ENCODE measurements around the gene CSTF1.

CSTF1 gene

DNA sequence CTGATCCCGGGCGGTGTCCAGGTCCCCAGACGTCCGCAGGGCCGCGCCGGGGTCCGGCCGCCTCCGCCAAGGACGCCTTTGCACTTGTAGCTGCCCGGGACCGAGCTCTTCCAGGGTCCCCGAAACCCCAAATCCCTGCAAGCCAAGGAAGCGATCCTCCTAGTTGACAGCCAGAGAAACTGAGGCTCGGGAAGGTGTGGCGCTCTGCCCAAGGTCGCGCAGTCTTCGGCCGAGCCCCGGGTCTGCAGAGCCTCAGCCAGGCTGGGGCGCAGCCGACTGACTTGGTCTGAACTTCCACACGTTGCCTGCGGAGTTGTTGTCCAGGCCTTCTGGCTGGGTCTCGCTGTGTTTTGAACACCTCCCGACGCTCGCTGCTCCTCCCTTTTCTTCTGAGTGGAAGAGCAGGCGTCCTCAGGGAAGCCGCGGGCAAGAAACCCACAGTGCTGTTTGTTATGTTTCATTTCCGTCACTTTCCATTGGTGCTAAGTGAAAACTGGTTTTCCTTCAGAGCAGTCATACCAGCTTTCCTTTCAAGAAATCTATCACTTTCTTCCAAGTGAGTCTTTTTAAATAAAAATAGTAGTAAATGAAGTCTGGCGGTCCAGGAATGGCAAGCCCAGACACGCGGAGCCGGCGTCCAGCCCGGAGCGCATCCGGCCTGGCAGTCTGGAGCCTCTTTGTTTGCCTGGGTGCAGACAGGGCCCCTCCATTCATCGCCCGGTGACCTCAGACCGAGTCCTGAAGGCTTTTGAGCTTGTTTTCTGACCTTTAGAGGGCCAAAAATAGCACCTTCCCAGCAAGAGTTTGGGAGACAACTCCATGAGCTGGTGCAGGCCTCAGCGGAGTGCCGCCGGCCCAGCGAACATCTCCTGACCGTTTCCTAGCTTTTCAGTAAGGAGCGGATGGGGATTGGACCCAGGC lies 33.0 kb upstream of the CSTF1 start:
- H3K9me3 ChIP-seq = no peaks in the 10 kb centered on the region
- in situ Hi-C loops (cut with MboI; ENCODE audit: low sequenced_read_pairs) = no loop called here
- H3K36me3 ChIP-seq (replicated peaks) = no peaks in the 10 kb centered on the region
- peak; percentile 61 to 69 for DNase-seq (ENCODE audit: low spot score in 2 of 2)
- no peaks in the 10 kb centered on the region for H3K27me3 ChIP-seq (ENCODE audit: low read depth)
- peaks cover 3% of the 10 kb centered on the region; the same call in 1 of the 2 replicates for H3K4me1 ChIP-seq
- H3K4me3 ChIP-seq = peak overlapping the region; percentile 56

- Histone ChIP-seq H3K4me1 (peaks cover 3% of the 10 kb centered on the region; the same call in 1 of the 2 replicates), H3K36me3 (replicated peaks) (no peaks in the 10 kb centered on the region), H3K9me3 (no peaks in the 10 kb centered on the region), H3K27me3 (ENCODE audit: low read depth) (no peaks in the 10 kb centered on the region), H3K4me3 (peak overlapping the region; percentile 56)
- no peak for DNase-seq (ENCODE audit: low spot score in 2 of 2)
- in situ Hi-C loops (cut with MboI; ENCODE audit: low sequenced_read_pairs) = no loop called here
Observed at GRCh38 chr20:56360133-56360907, 32.1 kb upstream of the CSTF1 start.

- Histone ChIP-seq H3K36me3 (replicated peaks) (no peaks in the 10 kb centered on the region), H3K9me3 (no peaks in the 10 kb centered on the region), H3K27me3 (ENCODE audit: low read depth) (no peaks in the 10 kb centered on the region), H3K4me3 (no peak overlapping the region), H3K4me1 (peaks cover 3% of the 10 kb centered on the region; the same call in 1 of the 2 replicates)
- in situ Hi-C loops (cut with MboI; ENCODE audit: low sequenced_read_pairs) = no loop called here
- no peak for DNase-seq (ENCODE audit: low spot score in 2 of 2)
Observed at GRCh38 chr20:56360908-56361205, 31.6 kb upstream of the CSTF1 start.

DNA sequence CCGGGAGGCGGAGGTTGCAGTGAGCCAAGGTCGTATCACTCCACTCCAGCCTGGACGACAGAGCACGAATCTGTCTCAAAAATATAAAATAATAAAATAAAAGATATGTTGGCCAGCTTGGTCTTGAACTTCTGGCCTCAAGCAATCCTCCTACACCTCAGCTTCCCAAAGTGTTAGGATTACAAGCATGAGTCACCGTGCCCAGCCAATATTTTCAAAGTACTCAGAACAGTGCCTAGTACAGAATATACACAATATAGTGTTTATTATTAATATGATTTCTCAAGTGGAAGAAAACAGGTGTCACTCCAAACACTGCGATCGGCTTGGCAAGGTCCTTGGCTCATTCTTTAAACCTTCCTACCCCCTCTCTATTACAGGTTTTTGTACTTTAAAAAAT lies 30.5 kb upstream of the CSTF1 start:
- H3K4me3 ChIP-seq = no peak overlapping the region
- in situ Hi-C loops (cut with MboI; ENCODE audit: low sequenced_read_pairs) = no loop called here
- no peak for DNase-seq (ENCODE audit: low spot score in 2 of 2)
- H3K4me1 ChIP-seq = peaks cover 3% of the 10 kb centered on the region; the same call in 1 of the 2 replicates
- H3K9me3 ChIP-seq = no peaks in the 10 kb centered on the region
- no peaks in the 10 kb centered on the region for H3K27me3 ChIP-seq (ENCODE audit: low read depth)
- no peaks in the 10 kb centered on the region; the same call in 1 of the 2 replicates for H3K36me3 ChIP-seq (replicated peaks)

GRCh38 chr20:56362833-56363413 lies 29.5 kb upstream of the CSTF1 start:
- in situ Hi-C loops (cut with MboI; ENCODE audit: low sequenced_read_pairs) = no loop called here
- H3K36me3 ChIP-seq (replicated peaks) = peaks cover 3% of the 10 kb centered on the region; the same call in 1 of the 2 replicates

GRCh38 chr20:56363491-56363890 lies 29.0 kb upstream of the CSTF1 start:
- H3K4me1 ChIP-seq = no peaks in the 10 kb centered on the region
- H3K9me3 ChIP-seq = no peaks in the 10 kb centered on the region
- H3K36me3 ChIP-seq (replicated peaks) = peaks cover 3% of the 10 kb centered on the region
- no peaks in the 10 kb centered on the region for H3K27me3 ChIP-seq (ENCODE audit: low read depth)
- DNase-seq (ENCODE audit: low spot score in 2 of 2) = no peak
- in situ Hi-C loops (cut with MboI; ENCODE audit: low sequenced_read_pairs) = no loop called here
- H3K4me3 ChIP-seq = no peak overlapping the region

More at GRCh38 chr20:56362833-56363413, 29.5 kb upstream of the CSTF1 start:
- H3K4me1 ChIP-seq = peaks cover 3% of the 10 kb centered on the region; the same call in 1 of the 2 replicates
- H3K9me3 ChIP-seq = no peaks in the 10 kb centered on the region
- H3K27me3 ChIP-seq (ENCODE audit: low read depth) = no peaks in the 10 kb centered on the region
- no peak for DNase-seq (ENCODE audit: low spot score in 2 of 2)
- no peak overlapping the region for H3K4me3 ChIP-seq

DNA sequence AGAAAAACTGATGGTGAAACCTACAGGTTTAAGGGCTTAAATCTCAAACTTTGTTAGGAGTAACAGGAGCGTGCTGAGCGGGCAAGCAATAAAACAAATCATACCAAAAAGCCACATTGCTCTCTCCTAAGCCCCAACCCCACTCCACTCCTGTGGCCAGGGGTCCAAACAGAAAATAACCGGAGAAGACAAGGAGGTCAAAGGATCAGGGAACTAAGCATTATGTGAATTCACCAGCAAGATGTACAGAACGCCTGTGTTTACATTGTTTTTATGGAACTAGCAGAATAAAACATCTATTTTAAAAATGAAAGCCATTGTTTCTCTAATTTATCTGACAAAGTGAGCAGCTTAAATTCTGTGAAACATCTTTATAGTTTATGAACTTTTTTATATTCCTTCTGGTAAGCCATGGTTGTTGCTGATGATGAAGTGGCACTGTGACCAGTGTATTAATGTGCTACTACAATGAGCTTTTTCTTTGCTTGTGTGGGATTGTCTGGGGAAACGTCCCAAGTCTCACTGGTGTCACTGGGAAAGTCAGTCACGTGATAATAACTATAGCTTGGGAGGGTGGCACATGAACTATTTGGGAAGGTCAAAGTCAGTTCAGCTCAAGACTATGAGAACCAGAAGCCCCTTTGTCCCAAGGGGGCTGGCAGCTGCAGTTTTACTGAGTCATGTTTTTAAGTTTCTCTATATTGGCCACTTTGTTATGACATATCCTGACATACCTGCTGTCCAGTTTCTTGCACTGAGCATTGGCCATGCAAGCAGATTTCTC lies 23.9 kb upstream of the CSTF1 start:
- H3K27me3 ChIP-seq (ENCODE audit: low read depth) = no peaks in the 10 kb centered on the region
- no peaks in the 10 kb centered on the region for H3K4me1 ChIP-seq
- no peak for DNase-seq (ENCODE audit: low spot score in 2 of 2)
- no peaks in the 10 kb centered on the region for H3K9me3 ChIP-seq
- in situ Hi-C loops (cut with MboI; ENCODE audit: low sequenced_read_pairs) = no loop called here
- peaks cover 53% of the 10 kb centered on the region for H3K36me3 ChIP-seq (replicated peaks)
- no peak overlapping the region for H3K4me3 ChIP-seq

DNA sequence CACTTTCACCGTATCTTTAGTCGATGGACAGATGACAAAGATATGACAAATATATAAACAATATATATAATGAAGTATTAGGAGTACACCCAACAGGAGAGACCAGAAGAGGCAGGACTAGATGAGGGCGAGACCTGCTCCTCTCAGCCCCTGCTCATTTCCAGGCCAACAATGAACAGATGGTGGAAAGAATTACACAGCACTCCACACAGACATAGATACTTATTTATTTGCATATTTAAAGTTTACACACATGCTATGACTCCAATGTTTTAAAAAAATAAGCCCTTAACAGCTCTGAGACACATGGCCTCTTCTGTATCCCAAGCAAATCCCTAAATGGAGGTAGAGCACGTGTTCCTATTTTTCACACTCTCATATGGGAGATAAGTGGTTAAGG lies 23.3 kb upstream of the CSTF1 start:
- H3K4me1 ChIP-seq = no peaks in the 10 kb centered on the region
- DNase-seq (ENCODE audit: low spot score in 2 of 2) = no peak
- no peaks in the 10 kb centered on the region for H3K27me3 ChIP-seq (ENCODE audit: low read depth)
- no peak overlapping the region for H3K4me3 ChIP-seq
- peaks cover 59% of the 10 kb centered on the region for H3K36me3 ChIP-seq (replicated peaks)
- no peaks in the 10 kb centered on the region for H3K9me3 ChIP-seq
- in situ Hi-C loops (cut with MboI; ENCODE audit: low sequenced_read_pairs) = no loop called here

DNA sequence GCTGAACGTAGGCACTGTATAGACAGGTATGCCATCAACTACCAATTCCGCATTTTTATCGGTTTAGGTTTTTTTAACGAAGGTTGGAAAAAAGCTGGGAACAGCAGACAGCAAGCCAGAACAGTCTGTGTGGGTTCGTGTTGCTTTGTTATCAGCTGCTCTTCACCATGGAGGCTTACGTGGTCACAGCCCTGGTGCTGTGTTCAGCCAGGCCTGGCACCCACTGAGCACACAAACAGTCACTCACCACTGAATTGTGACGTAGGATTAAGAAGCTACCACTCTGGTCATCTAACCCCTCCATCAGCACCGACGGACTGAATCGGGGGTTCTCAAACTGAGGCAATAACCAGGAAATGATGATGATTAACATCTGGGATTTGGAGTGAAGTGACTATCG lies 20.5 kb upstream of the CSTF1 start:
- H3K4me1 ChIP-seq = no peaks in the 10 kb centered on the region
- no peak for DNase-seq (ENCODE audit: low spot score in 2 of 2)
- H3K27me3 ChIP-seq (ENCODE audit: low read depth) = no peaks in the 10 kb centered on the region
- no peak overlapping the region for H3K4me3 ChIP-seq
- H3K36me3 ChIP-seq (replicated peaks) = peaks cover 84% of the 10 kb centered on the region
- no peaks in the 10 kb centered on the region for H3K9me3 ChIP-seq
- in situ Hi-C loops (cut with MboI; ENCODE audit: low sequenced_read_pairs) = no loop called here

GRCh38 chr20:56372850-56373249 lies 19.6 kb upstream of the CSTF1 start:
- in situ Hi-C loops (cut with MboI; ENCODE audit: low sequenced_read_pairs) = no loop called here
- no peaks in the 10 kb centered on the region for H3K27me3 ChIP-seq (ENCODE audit: low read depth)
- no peak for DNase-seq (ENCODE audit: low spot score in 2 of 2)
- no peaks in the 10 kb centered on the region for H3K4me1 ChIP-seq
- H3K4me3 ChIP-seq = no peak overlapping the region
- no peaks in the 10 kb centered on the region for H3K9me3 ChIP-seq
- H3K36me3 ChIP-seq (replicated peaks) = peaks cover 89% of the 10 kb centered on the region

DNA sequence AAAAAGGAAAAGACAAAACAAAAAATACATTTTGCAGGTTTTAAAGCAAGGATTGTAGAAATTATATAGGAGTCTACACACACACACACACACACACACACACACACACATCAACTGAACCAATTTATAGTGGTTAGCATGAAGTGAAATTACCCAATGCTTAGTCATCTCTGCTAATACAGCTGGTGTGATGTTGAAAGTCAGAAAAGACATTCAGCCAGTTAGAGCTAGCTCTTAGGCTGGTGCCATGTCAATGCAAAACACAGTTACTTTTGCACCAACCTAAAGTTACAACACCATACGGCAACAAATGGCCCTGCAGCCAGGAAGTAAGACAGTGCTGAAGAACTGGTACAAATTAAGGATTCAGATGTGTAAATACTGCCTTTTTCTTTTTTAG lies 18.5 kb upstream of the CSTF1 start:
- peaks cover 96% of the 10 kb centered on the region for H3K36me3 ChIP-seq (replicated peaks)
- no peak for DNase-seq (ENCODE audit: low spot score in 2 of 2)
- in situ Hi-C loops (cut with MboI; ENCODE audit: low sequenced_read_pairs) = no loop called here
- no peaks in the 10 kb centered on the region for H3K27me3 ChIP-seq (ENCODE audit: low read depth)
- H3K4me3 ChIP-seq = no peak overlapping the region
- no peaks in the 10 kb centered on the region for H3K4me1 ChIP-seq
- no peaks in the 10 kb centered on the region for H3K9me3 ChIP-seq

GRCh38 chr20:56376331-56376730 lies 16.1 kb upstream of the CSTF1 start:
- Histone ChIP-seq H3K4me3 (no peak overlapping the region), H3K36me3 (replicated peaks) (peaks cover 90% of the 10 kb centered on the region), H3K27me3 (ENCODE audit: low read depth) (no peaks in the 10 kb centered on the region), H3K9me3 (no peaks in the 10 kb centered on the region), H3K4me1 (no peaks in the 10 kb centered on the region)
- no peak for DNase-seq (ENCODE audit: low spot score in 2 of 2)
- in situ Hi-C loops (cut with MboI; ENCODE audit: low sequenced_read_pairs) = loop anchor here (25.0 kb wide), 1 partner anchor 1011 kb away; the partner anchor contains the start of gene RBM38

- Histone ChIP-seq H3K36me3 (replicated peaks) (peaks cover 90% of the 10 kb centered on the region), H3K9me3 (no peaks in the 10 kb centered on the region), H3K27me3 (ENCODE audit: low read depth) (no peaks in the 10 kb centered on the region), H3K4me1 (no peaks in the 10 kb centered on the region), H3K4me3 (no peak overlapping the region)
- no peak for DNase-seq (ENCODE audit: low spot score in 2 of 2)
- in situ Hi-C loops (cut with MboI; ENCODE audit: low sequenced_read_pairs) = loop anchor here (25.0 kb wide), 1 partner anchor 1009 kb away; the partner anchor contains the start of gene RBM38
Observed at GRCh38 chr20:56378386-56378785, 14.1 kb upstream of the CSTF1 start.

Data from HAP-1 (cell line).